PFSK-1 (cell line): ENCODE measurements around the gene NISCH.

Source experiments
- POLR2AphosphoS5 ChIP-seq: IDR thresholded peaks from 2 replicates; pipeline ENCODE4 v1.6.1; 2012; ENCODE audit warnings: low read depth, mild to moderate bottlenecking, control low read depth, low read length, moderate library complexity
- SIN3A ChIP-seq: IDR thresholded peaks from 2 replicates; pipeline ENCODE4 v1.6.1; 2012; ENCODE audit warnings: mild to moderate bottlenecking, low read length, moderate library complexity, borderline replicate concordance; ENCODE audit not compliant: insufficient read depth
- TAF1 ChIP-seq: IDR thresholded peaks from 2 replicates; pipeline ENCODE4 v1.6.1; 2012; ENCODE audit warnings: low read length, control low read depth, borderline replicate concordance; ENCODE audit not compliant: insufficient read depth

DNA sequence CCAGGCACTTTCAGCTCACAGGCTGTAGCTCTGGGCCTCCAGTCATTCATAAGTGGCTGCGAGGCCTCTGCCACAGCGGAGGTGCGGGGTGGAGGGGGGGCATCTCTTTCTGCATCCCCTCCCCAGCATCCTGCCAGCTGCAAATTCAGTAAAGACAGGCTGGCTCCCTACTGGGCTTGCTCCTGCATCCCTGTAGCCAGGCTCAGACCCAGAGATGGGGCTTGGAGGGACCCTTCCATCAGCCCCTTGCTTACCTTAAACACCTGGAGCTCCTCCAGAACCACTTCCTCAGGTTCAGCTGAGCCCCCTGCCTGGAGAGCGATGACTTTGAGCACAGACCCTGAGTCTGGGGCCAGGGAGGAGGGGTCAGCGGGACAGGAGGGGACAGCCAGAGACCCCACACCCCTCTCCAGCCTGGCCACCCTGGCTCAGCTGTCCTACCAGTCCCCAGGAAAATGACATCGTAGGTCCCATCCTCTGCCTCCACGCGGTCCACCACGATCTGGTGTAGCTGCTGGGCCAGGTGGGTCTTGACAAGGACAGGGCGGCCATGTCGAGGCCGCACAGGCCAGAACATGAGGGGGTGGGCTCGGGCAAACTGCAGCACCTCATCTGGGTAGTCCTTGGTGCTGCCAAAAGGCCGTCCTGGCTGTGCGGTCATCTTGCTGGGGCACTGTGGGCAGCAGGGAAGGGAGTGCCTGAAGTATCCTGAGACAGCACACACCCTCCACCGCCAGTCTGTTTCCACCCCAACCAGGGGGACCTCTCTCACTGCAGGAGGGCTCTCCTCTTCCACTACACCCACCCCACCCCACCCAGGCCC, 15.8 kb upstream of the NISCH start:
- TF ChIP-seq TAF1 = no peak
- TF ChIP-seq POLR2AphosphoS5 = no peak
- TF ChIP-seq SIN3A = no peak
